Astrocyte (in vitro differentiated cells and primary cell): ENCODE measurements around the gene VPS8. TPM values are rescaled to one million over a fixed set of nuclear protein-coding genes. Genes with fewer than 3 reads are reported as not detected.

ENCODE experiments used
- DNase-seq: peaks from one replicate; pipeline ENCODE4 v3.0.0-alpha.2; 2010; ENCODE audit warnings: low read depth
- FAIRE-seq: peaks from 2 replicates; lab custom pipeline; 2011; peaks lifted over from hg19 to GRCh38; lab: Jason Lieb, UNC
- H2AFZ ChIP-seq: 2 replicates; pipeline ENCODE4 v1.6.0; 2012; ENCODE audit warnings: low read depth, low read length, inconsistent platforms
- H3K27ac ChIP-seq: 2 replicates; pipeline ENCODE4 v1.5.1; 2011; ENCODE audit warnings: low read depth, low read length, inconsistent platforms
- H3K27me3 ChIP-seq: 2 replicates; pipeline ENCODE4 v1.6.0; 2011; ENCODE audit warnings: low read length, inconsistent platforms; ENCODE audit not compliant: insufficient read depth
- H3K36me3 ChIP-seq: 2 replicates; pipeline ENCODE4 v1.5.1; 2011; ENCODE audit warnings: low read length, inconsistent platforms; ENCODE audit not compliant: insufficient read depth
- H3K4me1 ChIP-seq: 2 replicates; pipeline ENCODE4 v1.5.1; 2011; ENCODE audit warnings: low read length, inconsistent platforms; ENCODE audit not compliant: insufficient read depth
- H3K4me2 ChIP-seq: 2 replicates; pipeline ENCODE4 v1.6.0; 2012; ENCODE audit warnings: low read length, inconsistent platforms
- H3K4me3 ChIP-seq: 2 replicates; pipeline ENCODE4 v1.5.1; 2011; ENCODE audit warnings: low read depth, mild to moderate bottlenecking, low read length, inconsistent platforms; ENCODE audit not compliant: insufficient read depth
- H3K79me2 ChIP-seq: 2 replicates; pipeline ENCODE4 v1.6.0; 2012; ENCODE audit warnings: mild to moderate bottlenecking, low read length, inconsistent platforms; ENCODE audit not compliant: insufficient read depth
- H3K9ac ChIP-seq: 2 replicates; pipeline ENCODE4 v1.6.0; 2012; ENCODE audit warnings: mild to moderate bottlenecking, low read length, inconsistent platforms
- H3K9me3 ChIP-seq: 2 replicates; pipeline ENCODE4 v1.5.1; 2012; ENCODE audit warnings: low read depth, mild to moderate bottlenecking, low read length, inconsistent platforms; ENCODE audit not compliant: insufficient read depth
- H4K20me1 ChIP-seq: 2 replicates; pipeline ENCODE4 v1.6.0; 2012; ENCODE audit warnings: low read length, inconsistent platforms; ENCODE audit not compliant: insufficient read depth
- H3K27ac Mint-ChIP-seq: one replicate; pipeline ENCODE4 v1.8.0; 2021; ENCODE audit warnings: mild to moderate bottlenecking, mixed read lengths; ENCODE audit not compliant: unreplicated experiment
- H3K27me3 Mint-ChIP-seq: one replicate; pipeline ENCODE4 v1.8.0; 2021; ENCODE audit warnings: low read depth, mixed read lengths; ENCODE audit not compliant: unreplicated experiment
- H3K36me3 Mint-ChIP-seq: one replicate; pipeline ENCODE4 v1.8.0; 2021; ENCODE audit warnings: low read depth, mixed read lengths; ENCODE audit not compliant: unreplicated experiment
- H3K4me1 Mint-ChIP-seq: one replicate; pipeline ENCODE4 v1.8.0; 2021; ENCODE audit warnings: low read depth, mixed read lengths; ENCODE audit not compliant: unreplicated experiment
- H3K4me3 Mint-ChIP-seq: one replicate; pipeline ENCODE4 v1.8.0; 2021; ENCODE audit warnings: mild to moderate bottlenecking, moderate library complexity, mixed read lengths; ENCODE audit not compliant: unreplicated experiment
- H3K9me3 Mint-ChIP-seq: one replicate; pipeline ENCODE4 v1.8.0; 2021; ENCODE audit warnings: mild to moderate bottlenecking, mixed read lengths; ENCODE audit not compliant: unreplicated experiment
- CTCF ChIP-seq: IDR thresholded peaks from 2 replicates; pipeline ENCODE4 v1.5.1; 2011; ENCODE audit warnings: low read depth, mild to moderate bottlenecking, inconsistent platforms, low read length, moderate library complexity; ENCODE audit not compliant: insufficient read depth
- EZH2 ChIP-seq: IDR thresholded peaks from 2 replicates; pipeline ENCODE4 v1.6.1; 2012; ENCODE audit warnings: mild to moderate bottlenecking, low read length, inconsistent platforms; ENCODE audit not compliant: insufficient read depth
- total RNA-seq: library from RNA; stranded (reverse); gene quantifications from 2 replicates; pipeline ENCODE4 v1.2.1, GENCODE V29; 2021

Gene VPS8
- total RNA-seq, 1 donor from 2014 or later, result 40.7 TPM

GRCh38 chr3:184887574-184887973 lies 75.6 kb downstream of the VPS8 start:
- Histone ChIP-seq H3K36me3 (peaks cover 4% of the 10 kb centered on the region), H2AFZ (no peak overlapping the region), H3K9ac (no peak overlapping the region), H4K20me1 (no peaks in the 10 kb centered on the region), H3K27ac (no peak overlapping the region), H3K79me2 (no peaks in the 10 kb centered on the region), H3K27me3 (no peaks in the 10 kb centered on the region), H3K9me3 (no peaks in the 10 kb centered on the region), H3K4me2 (no peak overlapping the region), H3K4me1 (no peaks in the 10 kb centered on the region), H3K4me3 (no peak overlapping the region)
- no peak for TF ChIP-seq EZH2
- no peak for TF ChIP-seq CTCF
- FAIRE-seq (no peak), DNase-seq (no peak)
- no peaks in the 10 kb centered on the region for H3K9me3 Mint-ChIP-seq
- peaks cover 1% of the 10 kb centered on the region for H3K36me3 Mint-ChIP-seq
- no peaks in the 10 kb centered on the region for H3K4me1 Mint-ChIP-seq
- H3K4me3 Mint-ChIP-seq, result no peak overlapping the region
- no peak overlapping the region for H3K27ac Mint-ChIP-seq
- no peaks in the 10 kb centered on the region for H3K27me3 Mint-ChIP-seq

DNA sequence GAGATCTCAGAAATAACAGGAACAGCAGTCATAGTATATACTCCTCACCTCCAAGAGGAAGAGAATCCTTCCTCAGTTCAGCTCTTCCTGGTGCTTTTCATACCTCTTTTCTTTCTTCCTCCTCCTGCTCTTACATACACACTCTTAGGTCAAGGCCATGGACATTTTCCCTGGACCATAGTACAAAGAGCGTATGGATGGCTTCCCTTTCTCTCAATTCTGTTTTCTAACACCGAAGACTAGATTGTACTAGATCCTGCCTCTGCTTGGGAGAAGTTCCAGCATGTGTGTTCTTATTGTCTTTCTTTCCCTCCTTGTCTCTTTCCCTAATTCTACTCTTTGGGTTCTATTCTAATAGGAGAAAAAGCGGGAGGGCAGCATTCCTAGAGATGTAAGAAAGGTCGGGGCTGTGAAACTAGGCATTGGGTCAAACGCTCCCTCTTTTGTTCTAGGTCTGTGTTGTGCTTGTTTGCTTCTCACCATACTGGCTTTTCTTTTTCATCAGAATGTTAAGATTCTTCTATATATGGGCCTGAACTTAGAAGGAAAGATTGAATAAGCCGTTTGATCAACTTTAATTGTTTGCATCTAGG lies 77.4 kb downstream of the VPS8 start:
- Histone ChIP-seq H3K27ac (no peak overlapping the region), H3K9me3 (no peaks in the 10 kb centered on the region), H3K4me3 (no peak overlapping the region), H3K36me3 (peaks cover 4% of the 10 kb centered on the region), H3K79me2 (no peaks in the 10 kb centered on the region), H3K9ac (no peak overlapping the region), H2AFZ (no peak overlapping the region), H4K20me1 (no peaks in the 10 kb centered on the region), H3K27me3 (no peaks in the 10 kb centered on the region), H3K4me1 (no peaks in the 10 kb centered on the region), H3K4me2 (no peak overlapping the region)
- no peak overlapping the region for H3K4me3 Mint-ChIP-seq
- no peak for TF ChIP-seq EZH2
- no peak for TF ChIP-seq CTCF
- peaks cover 1% of the 10 kb centered on the region for H3K36me3 Mint-ChIP-seq
- no peaks in the 10 kb centered on the region for H3K27me3 Mint-ChIP-seq
- H3K4me1 Mint-ChIP-seq, result no peaks in the 10 kb centered on the region
- no peaks in the 10 kb centered on the region for H3K9me3 Mint-ChIP-seq
- DNase-seq (no peak), FAIRE-seq (no peak)
- no peak overlapping the region for H3K27ac Mint-ChIP-seq

- H3K27ac Mint-ChIP-seq, result no peak overlapping the region
- H3K27me3 Mint-ChIP-seq, result no peaks in the 10 kb centered on the region
- no peak overlapping the region for H3K4me3 ChIP-seq
- H3K27ac ChIP-seq, result no peak overlapping the region
- no peaks in the 10 kb centered on the region for H3K27me3 ChIP-seq
- H3K9ac ChIP-seq, result no peak overlapping the region
- H3K9me3 Mint-ChIP-seq, result no peaks in the 10 kb centered on the region
- H4K20me1 ChIP-seq, result no peaks in the 10 kb centered on the region
- no peaks in the 10 kb centered on the region for H3K36me3 ChIP-seq
- H3K4me2 ChIP-seq, result no peak overlapping the region
- no peaks in the 10 kb centered on the region for H3K36me3 Mint-ChIP-seq
- H3K9me3 ChIP-seq, result no peaks in the 10 kb centered on the region
- no peaks in the 10 kb centered on the region for H3K4me1 ChIP-seq
- H3K4me1 Mint-ChIP-seq, result no peaks in the 10 kb centered on the region
- no peaks in the 10 kb centered on the region for H3K79me2 ChIP-seq
- TF ChIP-seq CTCF, result no peak
- no peak for TF ChIP-seq EZH2
- H3K4me3 Mint-ChIP-seq, result no peak overlapping the region
- no peak overlapping the region for H2AFZ ChIP-seq
- DNase-seq (no peak), FAIRE-seq (no peak)
These were observed 82.1 kb downstream of the VPS8 start for GRCh38 chr3:184894051-184894450.
